CD4-positive, alpha-beta T cell treated with Interleukin-21 for 1 hour (primary cell): ENCODE measurements around the gene ODAD3.
A peak's percentile ranks its signal among the peaks of the same experiment; 100 is the strongest.
"Not testable (repeated sequence)": the region's sequence is repeated elsewhere in the genome, so short reads cannot be mapped to it uniquely, and the experiment has no call there.

ENCODE experiments used
- DNase-seq: peaks from one replicate; pipeline ENCODE4 v3.0.0-alpha.2; 2020

Gene ODAD3

DNA sequence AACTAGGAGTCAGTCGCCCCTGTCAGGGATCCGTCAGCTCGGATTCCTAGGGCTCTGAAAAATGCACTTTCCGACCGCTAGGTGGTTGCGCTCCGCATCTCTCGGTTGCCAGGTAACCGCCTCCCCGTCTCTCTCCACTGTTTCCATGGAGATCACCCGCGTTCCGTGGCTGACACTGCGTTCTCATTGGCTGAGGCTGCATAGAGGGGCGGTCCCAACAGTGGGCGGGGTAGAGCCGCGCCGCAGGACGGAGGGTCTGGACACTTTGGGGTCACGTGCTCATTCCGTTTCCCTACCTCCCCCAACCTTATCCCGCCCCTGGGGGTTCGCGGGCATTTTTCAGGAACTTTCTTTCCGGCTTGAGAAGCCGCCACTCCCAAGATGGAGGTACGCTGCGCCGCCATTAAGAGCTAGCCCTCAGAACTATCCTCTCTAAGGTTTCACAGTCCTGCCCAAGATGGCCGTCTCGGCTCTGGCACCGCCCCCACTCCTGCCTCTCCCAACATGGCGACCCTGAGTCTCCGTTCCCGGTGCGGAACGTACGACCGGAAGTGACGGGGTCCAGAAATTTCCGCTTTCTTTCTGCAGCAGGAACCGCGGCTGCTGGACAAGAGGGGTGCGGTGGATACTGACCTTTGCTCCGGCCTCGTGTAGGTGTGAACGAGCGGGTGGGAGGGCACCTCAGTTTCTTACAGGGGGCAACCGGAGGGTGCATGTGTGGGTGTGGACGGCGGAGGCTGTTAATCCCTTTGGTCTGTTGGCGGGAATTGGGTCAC lies at the start of gene ODAD3, which contains the start of gene PRKCSH:
Gene ODAD3 (minus strand): TSS at position 65 of the 776 bp plus-strand sequence. CDS start 105 bp downstream, outside the sequence.
Gene PRKCSH (plus strand): TSS at position 579 of the 776 bp plus-strand sequence. CDS start 483 bp downstream, outside the sequence.
- DNase-seq = peak; percentile 99

DNA sequence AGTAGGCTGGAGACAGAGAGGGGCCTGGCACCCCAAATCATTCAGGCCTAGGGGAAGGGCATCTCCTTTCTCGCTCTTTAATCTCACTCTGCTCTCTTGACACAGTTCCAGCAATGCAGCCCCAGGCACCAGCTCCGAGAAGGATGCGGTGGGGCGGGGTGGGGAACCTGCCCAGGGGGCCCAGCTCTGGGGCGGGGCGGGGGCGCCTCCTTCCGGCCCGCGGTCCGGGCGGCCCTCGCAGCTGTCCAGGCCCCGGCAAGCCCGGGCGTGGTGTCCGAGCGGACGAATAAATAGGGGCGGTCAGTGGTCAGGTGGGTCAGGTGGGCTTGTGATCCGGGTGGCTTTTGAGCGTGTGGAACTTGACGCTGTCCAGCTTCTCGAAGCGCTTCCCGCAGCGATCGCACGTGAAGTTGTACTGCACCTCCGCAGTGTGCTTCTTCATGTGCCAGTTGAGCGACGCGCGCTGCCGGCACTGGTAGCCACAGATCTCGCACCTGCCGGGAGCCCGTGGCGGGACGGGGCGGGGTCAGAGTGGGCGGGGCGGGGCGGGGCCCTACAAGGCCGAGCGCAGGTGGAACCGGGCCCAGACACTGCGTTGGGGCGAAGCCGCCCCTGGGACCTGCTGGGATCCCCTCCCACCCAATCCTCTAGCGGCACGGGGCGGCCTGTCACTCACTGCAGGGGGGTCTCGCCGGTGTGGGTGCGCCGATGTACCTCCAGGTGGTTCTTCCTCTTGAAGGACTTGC lies 48.6 kb upstream of the ODAD3 start:
- no peak for DNase-seq

DNA sequence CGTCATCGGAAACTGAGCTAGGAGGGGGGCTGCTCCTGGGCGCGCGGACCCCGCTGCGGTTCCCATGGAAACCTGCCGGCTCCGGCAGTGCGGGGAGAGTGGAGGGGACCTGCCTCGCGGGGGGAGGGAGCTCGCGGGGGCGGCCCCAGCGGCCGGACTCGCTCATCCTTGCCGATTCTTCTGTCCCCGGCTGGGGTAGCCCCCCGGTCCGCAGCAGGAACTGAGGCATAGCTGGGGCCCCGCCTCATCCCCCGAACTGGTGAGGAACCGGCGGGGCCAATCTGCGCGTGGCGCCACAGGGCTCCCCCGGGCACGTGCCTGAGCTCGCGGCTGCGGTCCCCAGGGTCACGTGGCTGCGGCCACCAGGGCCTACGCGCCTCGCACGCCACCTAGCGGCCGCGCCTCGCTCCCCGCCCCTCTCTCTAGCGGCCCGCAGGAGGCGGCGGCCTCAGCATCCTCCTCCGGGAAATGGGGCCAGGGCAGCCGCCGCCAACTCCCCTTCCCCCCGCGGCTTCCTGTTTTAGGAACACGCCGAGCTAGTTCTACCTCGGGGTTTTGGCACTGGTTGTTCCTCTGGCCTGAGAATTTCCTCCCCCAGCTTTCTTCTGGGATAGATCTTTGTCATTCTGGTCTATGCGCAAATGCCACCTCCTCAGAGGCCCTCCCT lies 47.6 kb upstream of the ODAD3 start:
- DNase-seq = peak; percentile 89

DNA sequence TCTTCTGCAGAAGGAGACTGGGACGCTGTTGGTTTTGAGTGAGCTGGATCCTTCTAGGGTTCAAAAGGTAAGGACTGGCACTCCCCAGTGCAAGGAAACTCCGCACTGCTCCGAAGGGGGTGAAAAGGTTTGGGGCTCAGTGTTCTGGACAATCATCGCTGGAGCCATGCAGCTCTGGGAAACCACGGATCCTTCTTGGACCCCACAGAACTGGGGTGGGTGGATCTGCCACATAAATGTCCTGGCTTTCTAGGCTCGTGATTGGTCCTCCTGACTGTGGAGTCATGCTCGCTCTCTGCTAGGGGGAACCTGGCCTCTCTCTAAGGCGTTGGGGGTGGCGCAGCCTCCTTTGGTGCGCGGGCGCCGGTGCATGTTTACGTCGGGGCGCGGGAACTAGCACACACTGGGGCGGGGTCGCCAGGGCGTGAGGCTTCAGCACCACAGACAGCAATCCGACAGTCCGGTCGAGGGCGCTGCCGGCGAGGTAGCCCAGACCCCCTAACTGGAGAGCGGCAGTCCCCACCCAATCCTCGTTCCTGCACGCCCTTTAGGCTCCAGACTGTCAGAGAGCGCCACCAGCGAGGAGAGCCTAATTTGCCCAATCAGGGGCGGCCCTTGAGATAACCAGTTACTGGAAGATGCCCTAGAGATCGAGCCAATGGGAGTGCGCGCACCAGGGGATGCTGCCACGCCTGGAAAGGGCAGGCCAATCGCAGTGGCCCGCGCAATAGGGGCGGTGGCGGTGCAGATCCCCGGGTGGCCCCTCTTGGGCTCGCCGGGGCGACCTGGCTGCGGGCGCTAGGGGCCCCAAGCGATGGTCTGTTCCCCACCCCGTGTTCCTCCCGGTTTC lies 46.8 kb upstream of the ODAD3 start:
- peak; percentile 76 for DNase-seq

DNA sequence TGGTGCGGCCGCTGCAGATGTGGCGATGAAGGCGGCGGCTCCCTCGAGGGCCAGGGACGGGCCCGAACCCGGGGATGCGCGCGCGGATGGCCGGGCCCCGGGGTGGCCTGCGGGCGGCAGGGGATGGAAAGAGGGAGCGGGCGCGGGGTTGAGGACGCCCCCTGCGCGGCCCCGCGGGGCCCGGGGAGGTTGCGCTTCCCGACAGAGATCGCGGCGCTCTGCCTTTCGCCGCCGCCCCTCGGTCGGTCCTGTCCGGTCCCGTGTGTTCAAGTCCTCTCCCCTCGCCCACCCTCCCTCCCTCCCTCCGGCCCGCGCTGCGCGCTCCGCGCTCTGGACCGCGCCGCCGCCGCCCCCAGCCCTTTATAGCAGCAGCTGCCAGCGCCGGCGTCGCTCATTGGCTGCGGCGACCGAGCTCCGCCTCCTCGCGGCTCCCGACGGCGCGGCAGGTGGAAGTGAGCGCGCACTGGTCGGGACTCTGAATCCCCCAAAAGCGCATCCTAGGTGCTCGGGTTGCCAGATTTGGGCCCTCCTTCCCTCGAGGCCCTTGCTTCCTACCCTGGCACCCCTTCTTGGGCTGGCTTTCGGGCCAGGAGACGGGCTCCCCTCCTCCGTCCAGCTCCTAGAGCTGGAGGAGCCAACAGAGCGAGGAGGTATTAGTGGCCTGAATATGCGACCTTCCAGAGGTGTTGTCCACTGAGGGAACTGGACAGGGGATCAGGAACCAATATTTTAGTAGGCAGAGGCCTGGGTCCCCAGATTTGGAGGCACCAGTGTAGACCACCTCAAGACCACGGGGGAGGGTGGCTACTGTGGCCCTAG lies 46.0 kb upstream of the ODAD3 start, which contains the start of gene ELAVL3:
Gene ELAVL3 (minus strand): TSS at position 332 of the 819 bp plus-strand sequence. CDS start 438 bp downstream, outside the sequence.
- no peak for DNase-seq

DNA sequence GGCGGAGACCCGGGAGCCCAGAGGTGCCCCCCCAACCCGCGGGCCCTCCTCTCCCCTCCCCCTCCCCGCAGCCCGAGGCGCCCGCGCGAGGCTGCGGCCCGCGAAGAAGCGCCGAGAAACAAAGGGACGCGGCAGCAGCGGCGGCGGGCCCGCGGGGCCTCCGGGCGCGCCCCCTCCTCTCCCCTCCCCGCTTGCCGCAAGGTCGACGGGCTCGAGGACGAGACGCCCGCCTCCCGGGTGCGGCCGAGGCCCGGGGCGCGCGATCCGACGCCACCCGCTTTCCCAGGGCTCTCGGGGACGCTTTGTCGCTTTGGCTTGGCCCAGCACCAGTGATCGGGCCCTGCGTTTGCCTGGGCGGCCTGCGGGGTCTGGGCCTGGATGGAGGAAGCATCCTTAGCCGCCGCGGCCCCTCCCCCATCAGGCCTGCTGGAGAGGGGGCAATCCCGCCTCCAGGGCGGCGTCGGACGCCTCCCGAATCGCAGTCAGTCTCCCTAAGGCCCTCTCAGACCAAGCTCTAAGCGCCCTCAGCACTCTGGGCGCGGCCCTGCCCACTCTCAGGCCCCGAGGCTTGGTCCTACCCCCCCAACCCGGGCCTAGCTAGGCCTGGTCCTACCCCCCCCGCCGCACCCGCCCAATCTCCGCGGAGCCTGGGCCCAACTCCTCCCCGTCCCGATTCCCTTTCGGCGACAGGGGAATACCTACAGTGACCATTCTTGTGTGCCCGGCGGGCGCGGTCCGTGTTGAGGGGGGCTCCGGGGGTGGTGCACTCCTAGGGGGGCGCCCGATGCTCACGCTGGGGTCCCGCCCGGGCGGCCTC lies 45.2 kb upstream of the ODAD3 start:
- DNase-seq = no peak

DNA sequence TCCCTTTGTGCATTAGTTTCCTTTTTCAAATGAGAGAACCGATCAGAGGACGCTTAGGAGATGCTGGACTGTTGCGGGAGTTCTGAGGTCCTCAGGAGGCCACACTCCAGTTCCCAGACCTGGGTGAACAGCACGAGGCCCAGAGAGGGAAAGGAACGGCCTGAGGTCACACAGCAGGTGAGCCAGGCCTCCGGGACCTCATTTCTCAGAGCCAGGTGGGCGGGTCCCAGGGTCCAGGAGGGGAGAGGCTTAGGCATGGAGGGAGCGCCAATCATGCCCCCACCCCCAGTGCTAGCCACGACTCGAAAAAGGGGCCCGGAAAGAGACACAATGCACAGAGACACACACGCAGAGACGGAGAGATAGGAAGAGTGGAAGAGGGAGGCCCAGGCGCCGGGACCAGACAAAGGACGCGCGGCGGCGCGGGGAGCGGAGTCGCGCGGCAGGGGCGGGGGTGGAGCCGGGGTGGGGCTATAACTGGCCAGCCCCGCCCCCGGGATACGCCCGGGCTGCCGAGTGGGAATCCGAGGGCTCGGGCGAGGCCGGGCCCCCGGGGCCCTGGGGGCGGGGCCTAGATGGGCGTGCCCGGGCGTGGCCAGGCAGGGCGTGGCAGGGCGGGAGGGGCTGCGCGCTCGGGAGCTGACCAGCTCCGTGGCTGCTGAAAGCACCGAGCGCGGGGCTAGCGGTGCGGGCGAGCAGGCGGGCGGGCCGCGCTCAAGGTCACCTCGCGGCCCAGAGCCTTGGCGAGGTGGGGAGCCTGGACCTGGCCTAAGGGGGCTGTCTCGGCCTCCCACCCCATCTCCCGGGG lies 44.4 kb upstream of the ODAD3 start:
- DNase-seq = peak; percentile 17

DNA sequence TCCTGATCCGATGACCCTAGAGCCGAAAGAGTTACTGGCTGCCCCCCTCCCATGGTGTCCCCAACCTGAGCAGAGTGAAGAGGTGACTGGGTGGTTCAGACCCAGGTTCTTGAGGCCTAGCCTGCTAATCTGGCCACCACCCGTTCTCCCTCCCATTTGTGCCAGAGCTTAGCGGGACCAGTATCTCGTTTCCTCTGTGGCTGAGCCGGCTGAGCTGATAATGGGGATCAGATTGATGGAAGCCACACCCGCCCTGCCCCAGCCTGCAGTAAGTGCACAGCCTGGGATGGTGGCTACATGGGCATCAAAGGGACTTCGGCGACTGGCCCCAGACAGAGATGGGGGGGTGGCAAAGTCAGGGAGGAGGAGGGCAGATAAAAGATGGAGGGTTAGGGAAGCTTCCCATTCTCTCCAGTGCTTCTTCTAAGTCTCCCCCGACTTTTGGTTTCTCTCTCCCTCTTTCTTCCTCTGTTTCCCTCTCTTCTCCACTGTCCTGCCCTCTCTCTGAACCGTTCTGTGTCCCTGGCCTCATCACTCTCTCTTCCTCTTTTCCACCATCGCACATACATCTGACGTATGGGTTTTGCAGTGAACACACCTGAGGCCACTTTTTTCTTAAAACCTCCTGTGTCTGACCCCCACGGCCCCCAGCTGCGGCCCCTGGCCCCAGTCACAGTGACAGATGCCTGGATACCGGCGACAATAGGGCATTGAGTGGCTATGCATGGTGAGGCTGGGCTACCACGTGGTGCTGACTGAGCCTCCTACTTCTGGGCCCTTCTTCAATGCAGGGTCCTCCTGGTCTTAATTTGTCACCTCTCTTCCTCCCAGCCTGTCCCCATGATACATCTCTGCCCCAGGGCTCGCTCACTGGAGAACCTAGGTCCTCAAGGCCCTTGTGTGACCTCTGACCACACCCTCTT lies 43.5 kb upstream of the ODAD3 start:
- DNase-seq = no peak

DNA sequence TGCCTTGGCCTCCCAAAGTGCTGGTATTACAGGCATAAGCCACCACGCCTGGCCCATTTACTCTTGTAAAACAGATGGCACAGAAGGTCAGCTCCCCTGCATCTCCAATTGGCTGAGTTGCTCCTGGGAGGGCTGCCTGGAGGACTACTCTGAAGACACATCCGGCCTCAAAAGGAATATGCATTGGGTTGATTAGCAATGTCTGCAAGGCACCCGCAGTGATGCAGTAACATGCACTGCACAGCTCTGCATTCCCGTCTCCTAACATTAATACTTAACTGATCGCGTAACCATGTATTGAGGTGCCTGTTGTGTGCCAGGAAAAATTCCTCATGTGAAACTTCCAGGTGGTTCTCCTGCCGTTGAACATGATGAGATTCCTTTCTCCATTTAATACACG lies 40.9 kb upstream of the ODAD3 start:
- no peak for DNase-seq

DNA sequence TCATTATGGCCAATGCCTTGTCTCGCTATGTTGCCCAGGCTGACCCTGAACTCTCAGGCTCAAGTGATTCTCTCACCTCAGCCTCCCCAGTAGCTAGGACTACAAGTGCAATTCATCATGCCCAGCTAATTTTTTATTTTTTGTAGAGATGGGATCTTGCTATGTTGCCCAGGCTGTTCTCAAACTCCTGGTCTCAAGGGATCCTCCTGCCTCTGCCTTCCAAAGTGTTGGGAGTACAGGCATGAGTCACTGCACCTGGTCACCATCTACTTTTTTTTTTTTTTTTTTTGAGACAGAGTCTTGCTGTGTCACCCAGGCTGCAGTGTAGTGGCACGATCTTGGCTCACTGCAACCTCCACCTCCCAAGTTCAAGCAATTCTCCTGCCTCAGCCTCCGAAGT lies 40.4 kb upstream of the ODAD3 start:
- DNase-seq = not testable (repeated sequence)

DNA sequence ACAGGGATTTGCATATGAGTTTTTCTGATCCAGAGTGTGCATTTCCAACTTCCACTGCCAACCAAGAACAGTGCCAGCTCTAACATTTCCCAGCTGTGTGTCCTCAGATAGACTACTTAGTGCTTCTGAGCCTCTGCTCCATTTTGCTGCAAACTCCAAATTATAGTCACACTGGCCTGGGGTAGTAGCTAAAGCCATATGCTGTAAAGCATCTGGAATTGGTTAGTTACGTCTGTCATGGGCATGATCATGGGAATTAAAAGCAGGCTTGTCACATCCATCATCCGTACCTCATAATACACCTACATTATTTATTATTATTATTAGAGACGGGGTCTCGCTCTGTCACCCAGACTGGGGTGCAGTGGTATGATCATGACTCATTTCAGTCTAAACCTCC lies 38.8 kb upstream of the ODAD3 start:
- DNase-seq = no peak

DNA sequence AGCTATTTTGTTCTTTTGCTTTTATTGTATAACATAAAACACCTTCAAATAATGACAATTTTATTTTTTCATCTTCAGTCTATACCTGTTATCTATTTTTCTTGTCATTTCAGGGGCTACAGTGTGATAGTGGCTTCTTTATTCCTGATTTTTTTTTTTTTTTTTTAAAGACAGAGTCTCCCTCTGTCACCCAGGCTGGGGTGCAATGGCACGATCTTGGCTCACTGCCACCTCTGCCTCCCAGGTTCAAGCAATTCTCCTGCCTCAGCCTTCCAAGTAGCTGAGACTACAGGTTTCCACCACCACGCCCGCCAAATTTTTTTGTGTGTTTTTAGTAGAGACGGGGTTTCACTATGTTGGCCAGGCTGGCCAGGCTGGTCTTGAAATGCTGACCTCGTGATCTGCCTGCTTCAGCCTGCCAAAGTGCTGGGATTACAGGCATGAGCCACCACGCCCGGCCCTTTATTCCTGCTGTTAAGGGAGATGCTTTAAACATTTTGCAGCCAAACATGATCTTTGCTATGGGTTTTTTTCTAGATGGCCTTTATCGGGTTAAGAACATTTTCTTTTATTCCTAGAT lies 33.4 kb upstream of the ODAD3 start:
- not testable (repeated sequence) for DNase-seq

DNA sequence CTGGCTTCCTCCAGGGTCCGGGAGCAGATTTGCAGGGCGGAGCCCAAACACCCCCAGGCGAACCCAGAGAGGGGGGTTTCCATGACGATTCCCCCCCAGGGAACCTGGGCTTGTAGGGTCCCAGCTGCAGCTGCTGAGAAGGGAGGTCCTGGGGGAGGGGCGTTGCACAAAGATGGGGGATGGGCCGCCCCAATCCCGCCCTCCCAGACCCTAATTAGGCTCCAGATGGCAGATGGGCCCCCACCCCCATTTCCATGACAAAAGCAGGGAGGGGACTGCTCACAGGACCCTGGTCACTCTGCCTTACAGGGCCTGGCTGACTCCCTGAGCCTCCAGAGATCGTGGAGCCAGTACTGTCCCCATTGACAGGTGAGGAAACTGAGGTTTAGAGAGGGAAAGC lies 30.7 kb upstream of the ODAD3 start:
- no peak for DNase-seq

DNA sequence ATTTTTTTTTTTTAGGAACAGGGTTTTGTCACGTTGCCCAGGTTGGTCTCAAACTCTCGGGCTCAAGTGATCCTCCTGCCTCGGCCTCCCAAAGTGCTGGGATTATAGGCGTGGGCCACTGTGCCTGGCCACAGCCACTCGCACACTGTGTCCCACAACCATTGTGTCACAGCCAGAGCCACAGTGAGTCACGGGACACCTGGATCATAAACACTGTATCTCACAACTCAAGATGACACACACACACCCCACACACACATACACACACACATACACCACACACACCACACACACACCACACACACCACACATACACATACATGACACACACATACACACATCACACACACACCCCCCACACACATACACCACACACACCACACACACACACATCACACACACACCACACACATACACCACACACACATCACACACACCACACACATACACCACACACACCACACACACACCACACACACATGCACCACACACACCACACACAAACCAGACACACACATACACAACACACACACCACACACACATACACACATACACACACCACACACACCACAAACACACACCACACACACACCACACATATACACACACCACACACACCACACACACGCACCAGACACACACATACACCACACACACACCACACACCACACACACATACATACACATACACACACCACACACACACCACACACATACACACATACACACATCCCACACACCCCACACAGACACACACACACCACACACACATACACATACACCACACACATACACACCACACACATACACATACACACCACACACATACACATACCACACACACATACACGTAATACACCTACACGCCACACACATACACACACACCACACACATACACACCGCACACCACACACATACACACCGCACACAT lies 29.7 kb upstream of the ODAD3 start:
- no peak for DNase-seq

DNA sequence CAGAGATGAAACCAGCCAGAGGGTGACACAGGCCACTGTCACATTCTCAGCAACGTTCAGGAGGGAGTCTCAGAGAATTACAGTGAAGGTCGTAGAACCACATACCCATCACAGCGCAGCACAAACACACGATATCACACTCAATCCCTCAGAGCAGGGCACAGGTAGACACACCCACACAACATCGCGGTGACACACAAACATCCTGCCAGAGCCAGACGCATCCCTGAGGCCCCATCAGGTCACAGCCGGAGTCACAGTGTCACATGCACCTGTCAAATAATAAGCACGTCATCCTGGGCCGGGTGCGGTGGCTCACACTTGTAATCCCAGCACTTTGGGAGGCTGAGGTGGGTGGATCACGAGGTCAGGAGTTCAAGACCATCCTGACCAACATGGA lies 28.5 kb upstream of the ODAD3 start:
- peak; percentile 21 for DNase-seq

DNA sequence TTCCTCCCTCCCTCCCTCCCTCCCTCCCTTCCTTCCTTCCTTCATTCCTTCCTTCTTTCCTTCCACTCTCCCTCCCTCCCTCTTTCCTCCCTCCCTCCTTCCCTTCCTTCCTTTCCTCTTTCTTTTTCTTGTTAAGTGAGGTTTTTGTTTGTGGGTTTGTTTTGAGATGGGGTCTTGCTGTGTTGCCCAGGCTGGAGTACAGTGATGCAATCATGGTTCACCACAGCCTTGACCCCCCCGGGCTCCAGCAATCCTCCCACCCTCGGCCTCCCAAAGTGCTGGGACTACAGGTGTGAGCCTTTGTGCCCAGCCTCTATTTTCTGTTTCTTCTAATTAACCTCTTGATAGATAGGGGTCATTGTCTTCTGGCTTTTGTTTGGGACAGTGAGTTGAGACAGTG lies 26.5 kb upstream of the ODAD3 start:
- no peak for DNase-seq

DNA sequence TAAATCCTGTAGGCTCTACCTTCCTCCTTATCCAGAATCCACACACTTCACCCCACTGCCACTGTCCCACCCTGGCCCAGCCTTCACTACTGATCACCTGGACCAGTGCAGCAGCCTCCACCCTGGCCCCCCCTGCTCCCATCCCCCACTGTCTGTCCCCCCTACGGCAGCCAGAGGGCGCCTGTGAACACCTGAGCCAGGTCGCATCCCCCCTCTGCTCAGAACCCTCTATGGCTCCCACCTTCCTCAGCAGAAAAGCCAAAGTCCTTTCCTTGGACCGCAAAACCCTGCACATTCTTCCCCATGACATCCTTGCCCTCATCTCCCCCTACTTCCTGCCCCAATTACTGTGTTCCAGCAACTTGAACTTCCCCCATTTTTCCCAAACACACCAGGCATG lies 25.3 kb upstream of the ODAD3 start:
- DNase-seq = no peak
